ENCODE results near the gene ELFN1. TPM values are rescaled to one million over a fixed set of nuclear protein-coding genes. Genes with fewer than 3 reads are reported as not detected.
A peak's percentile ranks its signal among the peaks of the same experiment; 100 is the strongest.

The ELFN1 gene
- polyA plus RNA-seq, 4 donors, result 10.8 to 17.3 (median 11.6) TPM

DNA sequence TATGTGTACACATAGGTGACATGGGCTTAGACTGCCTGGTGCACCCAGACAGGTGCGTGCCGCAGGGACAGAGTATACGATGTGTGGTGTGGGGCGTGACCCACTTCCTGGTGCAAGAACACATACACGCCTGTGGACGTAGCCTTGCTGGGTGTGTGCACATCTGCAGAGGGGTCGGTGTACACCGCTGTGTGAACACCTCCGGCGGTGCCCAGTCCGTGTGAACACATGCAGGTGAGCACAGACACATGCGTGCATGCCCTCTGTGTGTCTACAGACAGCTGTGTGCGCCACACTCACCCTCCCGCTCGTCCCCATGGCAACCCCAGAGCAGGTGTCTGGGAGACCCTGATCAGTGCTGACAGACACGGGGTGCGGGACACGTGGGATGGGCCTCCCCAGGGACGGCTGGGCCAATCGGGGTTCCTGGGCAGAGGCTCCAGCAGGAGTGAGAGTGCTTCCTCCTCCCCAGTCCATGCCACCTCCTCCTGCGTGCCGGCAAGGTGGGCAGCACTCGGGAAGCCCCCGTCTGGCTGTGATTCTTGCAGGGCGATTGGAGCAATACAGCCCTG, 23.4 kb downstream of the ELFN1 start:
- DNase-seq (ENCODE audit: low read depth in 4 of 4, low spot score in 3 of 4), result no peak

DNA sequence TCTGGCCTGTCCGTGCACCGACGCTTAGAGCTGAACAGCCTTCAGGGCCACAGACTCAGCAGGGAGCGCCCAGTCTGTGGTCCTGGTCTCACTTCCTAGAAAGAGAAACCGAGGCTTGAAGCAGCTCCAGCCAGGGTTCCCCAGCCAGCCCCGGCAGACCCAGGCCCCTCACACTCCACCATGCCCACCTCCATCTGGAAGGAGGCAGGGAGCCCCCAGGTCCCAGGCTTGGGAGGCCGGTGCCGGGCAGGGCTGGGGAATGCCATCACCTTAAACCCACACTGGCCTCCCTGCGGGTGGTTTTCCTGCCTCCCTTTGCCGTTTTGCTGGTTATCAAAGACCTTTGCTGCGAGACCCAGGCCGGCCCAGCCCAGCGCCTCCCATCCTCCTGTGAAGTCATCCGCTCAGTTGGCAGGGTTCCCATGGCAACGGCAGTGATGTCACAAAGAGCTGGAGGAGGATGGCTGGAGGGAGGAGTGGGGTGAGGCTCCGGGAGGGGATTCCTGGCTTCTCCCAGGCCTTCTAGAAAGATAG, 24.0 kb downstream of the ELFN1 start:
- DNase-seq (ENCODE audit: low read depth in 4 of 4, low spot score in 3 of 4), result peak in 2 of 4 donors; percentile 64 to 71

DNA sequence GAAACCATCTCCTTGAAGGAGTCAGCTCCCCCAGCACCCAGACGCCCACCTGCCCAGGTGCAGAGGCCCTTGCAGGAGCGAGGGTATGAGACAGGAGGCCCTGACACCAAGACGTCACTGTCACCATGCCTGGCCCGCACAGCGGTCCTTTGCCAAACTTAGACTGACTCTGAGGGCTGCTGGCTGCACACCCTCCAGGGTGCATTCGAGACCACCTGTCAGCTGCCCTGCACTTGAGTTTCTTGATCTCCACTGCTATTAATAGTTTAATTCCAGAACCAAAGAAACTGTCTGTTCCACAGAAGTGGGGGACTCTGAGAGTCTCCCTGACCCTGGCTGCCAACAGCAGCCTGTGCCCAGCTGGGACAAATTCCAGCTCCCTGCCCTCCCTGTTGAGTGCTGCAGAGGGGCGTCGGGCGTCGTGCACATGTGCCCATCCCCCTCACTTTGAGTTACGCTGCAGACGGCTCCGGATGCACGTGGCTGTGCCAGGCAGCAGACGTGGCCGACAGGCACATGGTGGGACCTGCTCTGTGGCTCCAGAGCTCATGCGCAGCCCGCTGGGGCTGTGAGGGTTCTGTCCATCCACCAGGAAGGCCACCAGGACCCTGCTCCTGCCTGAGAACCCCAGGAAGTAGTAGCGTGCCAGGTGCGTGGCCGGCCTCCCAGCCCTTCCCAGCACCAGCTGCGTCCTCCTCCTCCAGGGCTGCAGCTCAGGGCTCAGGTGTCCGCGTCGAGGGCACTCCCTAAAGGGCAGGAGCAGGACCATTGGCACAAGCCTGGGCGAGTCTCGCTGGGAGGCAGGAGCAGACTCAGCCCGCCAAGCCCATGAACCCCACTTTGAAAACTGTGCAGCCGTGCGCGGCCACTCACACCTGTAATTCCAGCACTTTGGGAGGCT, 24.8 kb downstream of the ELFN1 start:
- DNase-seq (ENCODE audit: low read depth in 4 of 4, low spot score in 3 of 4), result no peak

DNA sequence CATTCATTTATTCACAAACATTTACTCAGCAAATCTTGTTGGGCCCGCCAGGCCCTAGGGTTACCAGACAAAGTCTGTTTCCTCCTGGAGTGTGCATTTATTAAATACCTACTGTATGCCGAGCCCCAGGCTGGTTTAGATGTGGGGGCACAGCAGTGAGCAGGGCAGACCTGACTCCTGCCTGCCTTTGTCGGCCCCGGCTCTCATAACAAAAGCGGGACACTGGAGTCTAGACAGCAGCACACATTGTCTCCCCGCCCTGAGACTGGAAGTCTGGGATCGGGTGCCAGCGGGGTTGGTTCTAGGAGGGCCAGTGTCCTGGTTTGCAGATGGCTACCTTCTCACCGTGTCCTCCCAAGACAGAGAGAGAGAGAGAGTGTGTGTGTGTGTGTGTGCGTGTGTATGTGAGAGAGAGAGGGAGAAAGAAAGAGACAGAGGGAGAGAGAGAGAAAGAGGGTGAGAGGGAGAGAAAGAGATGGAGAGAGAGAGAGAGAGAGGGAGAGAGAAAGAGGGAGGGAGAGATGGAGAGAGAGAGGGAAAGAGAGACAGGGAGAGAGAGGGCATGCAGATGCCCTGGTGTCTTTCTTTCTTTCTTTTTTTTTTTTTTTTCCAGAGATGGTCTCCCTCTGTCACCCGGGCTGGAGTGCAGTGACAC, 25.9 kb downstream of the ELFN1 start:
- no peak for DNase-seq (ENCODE audit: low read depth in 4 of 4, low spot score in 3 of 4)

DNA sequence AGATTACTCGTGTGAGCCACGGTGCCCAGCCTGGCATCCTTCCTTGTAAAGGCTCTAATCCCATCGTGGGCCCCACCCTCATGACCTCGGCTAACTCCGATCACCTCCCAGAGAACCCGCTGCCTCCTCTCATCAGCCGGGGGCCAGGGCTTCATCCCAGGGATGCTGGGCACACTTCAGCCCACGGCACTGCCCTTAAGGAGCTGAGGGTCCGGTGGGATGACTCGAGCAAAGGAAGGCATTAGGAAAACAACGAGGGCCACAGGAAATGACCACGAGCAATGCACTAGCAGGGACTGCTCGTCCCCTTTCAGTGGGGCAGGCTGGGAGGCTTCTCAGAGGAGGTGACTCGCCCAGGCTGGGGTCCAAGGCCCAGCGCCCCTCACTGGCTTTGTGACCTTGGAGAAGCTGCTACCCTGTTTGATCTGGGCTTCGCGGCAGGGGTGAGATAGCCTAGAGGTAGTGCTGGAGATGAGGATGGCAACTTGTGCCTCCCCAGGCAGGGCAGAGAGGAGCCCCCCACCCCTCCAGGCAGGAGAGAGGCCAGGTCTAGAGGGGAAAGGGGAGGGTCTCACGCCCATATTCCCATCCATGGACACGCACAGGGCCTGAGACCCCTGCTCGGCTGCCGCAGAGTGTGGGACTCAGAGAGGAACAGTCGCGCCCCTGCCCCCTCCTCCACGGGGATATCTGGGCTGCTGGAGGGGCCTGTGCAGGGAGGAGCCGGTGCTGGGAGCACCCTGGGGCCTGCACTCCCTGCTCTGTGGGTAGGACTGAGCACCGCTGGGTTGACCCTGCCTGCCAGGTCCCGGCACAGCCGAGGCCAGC, 26.8 kb downstream of the ELFN1 start:
- DNase-seq (ENCODE audit: low read depth in 4 of 4, low spot score in 3 of 4), result no peak

DNA sequence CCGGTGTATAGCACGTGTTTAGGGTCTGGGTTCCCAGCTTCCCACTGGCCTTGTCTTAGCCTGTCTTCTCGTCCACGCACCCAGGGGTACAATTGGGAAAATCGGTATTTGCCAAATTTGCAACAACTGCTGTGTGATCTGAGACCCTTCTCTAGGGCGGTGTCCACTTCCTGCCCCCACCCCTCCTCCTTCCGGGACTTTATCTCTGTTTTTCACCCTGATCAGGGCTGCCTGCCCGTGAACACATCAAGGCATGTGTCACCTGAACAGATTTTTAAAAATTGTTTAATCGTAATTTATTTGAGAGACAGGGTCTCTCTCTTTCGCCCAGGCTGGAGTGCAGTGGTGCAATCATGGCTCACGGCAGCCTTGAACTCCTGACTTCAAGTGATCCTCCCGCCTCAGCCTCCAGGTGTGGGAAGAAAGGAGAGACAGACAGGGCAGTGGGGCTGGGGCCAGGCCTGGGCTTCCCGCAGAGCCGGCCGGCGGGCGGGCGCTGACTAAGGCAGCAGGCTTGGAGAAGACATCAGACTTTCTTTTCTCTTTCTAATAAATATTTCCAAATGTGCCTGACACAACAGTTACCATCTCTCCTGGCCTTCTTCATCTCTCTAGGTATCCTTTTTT, 27.5 kb downstream of the ELFN1 start:
- no peak for DNase-seq (ENCODE audit: low read depth in 4 of 4, low spot score in 3 of 4)

DNA sequence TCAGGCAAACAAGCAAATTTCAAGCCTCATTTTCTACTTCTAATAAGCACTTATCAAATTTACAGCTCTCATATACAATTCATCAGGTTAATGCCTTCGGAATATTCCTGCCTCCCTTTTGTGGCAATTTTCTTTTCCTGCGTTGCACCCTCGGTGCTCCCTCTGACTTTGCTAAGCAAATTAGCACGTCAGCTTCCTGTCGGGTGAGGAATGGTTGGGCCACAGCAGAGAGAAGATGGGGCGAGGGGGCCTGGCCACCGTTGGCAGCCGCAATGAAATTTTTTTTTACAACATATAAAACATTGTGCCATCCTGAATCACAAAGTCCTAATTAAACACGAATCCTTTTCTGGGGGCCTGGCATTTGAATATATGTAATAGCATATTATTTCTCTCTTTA, 28.1 kb downstream of the ELFN1 start:
- no peak for DNase-seq (ENCODE audit: low read depth in 4 of 4, low spot score in 3 of 4)

DNA sequence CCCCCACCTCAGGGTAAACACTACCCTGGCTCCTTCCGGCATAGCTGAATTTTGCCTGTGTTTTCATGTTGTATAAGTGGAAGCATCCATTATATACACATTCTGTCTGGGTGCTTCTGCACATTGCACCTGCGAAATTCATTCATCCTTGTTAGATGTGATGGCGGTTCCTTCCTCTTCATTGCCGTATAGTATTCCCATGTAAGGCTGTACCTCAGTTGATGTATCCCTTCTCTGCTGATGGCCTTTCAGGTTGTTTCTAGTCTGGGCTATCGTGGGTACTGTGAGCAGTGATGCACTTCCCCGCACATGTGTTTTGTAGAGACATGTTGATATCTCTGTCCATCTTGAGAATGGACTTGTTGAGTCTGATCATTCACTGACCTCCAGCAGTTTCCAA, 28.9 kb downstream of the ELFN1 start:
- DNase-seq (ENCODE audit: low read depth in 4 of 4, low spot score in 3 of 4), result no peak

DNA sequence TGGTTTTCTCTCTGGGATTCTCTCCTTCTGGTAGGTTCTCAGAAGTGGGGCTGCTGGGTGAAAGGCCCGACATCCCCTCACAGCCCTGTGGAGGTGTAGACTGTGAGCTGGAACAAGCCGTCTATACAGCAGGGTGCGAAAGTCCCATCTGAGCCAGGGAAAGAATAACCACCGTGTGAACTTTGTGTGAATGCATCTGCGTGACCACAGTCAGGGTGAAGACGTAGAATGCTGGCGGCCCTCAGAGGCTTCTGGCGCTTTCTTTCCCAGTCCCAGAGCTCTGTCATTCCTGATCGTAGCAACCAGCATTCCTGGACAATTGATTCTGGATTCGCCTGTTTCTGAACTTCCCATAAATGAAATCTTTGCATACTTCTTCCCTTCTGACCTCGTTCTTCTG, 30.0 kb downstream of the ELFN1 start:
- DNase-seq (ENCODE audit: low read depth in 4 of 4, low spot score in 3 of 4), result no peak

DNA sequence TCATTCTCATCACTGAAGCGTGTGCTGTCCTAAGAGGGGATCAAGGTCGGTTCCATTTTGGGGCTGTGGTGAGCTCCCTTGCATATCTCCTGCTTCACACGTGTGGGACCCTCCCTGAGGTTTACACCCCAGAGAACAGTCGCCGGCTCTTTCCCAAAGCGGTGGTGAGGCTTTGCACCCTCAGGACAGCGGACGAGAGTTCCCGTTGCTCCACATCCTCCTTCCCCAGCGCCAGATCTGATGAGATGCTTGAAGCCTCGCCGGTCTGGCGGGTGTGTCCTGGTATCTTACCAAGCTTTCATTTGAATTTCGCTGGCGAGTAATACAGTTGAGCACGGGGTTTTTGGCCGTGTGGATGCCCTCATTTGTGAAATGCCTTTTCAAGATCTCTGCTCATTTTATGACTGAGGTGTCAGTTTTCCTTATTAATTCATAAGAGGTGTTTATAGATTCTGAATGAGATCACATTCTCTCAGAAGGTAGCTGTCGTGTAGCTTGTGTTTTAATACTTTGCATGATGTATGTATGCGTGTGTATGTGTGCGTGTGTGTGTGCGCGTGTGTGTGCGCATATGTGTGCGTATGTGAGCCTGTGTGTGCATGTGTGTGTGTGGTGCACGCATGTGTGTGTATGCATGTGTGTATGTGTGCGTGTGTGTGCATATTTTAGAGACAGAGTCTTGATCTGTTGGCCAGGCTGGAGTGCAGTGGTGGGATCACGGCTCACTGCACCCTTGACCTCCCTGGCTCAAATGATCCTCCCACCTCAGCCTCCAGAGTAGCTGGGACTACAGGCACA, 30.7 kb downstream of the ELFN1 start:
- DNase-seq (ENCODE audit: low read depth in 4 of 4, low spot score in 3 of 4), result no peak

DNA sequence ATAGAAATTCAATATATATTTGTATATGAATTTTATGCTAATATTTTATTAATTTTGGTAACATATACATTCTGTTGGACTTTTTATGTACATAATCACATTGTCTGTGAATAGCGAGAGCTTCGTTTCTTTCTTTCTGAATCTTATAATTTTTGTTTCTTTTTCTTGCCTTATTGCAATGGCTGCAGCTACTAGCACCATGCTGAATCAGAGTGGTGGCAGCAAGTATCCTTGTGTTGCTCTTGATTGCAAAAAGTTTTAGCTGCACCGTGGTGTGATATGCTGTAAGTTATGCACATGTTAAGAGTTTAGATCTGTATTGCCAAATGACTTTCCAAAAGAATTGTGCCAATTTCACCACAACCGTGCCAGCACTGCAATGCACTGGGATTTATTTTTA, 32.6 kb downstream of the ELFN1 start:
- DNase-seq (ENCODE audit: low read depth in 4 of 4, low spot score in 3 of 4), result no peak

DNA sequence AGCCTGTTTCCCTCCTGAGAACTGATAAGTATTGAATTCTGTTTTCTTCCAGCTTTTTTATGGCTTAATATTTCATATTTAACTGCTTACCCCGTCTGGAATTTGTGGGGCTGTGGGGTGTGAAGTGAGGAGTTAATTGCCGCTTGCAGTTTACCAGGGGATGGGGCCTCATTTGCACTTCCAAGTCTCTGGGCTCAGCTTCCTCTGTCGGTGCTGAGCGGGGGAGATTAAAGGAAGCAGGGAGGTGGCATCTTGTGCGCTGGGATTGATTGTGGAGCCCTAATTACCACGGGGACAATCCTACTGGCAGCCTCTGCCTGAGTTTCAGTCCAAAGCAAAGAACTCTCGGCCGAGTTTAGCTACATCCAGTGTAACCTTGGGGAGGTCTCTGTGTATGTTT, 33.4 kb downstream of the ELFN1 start:
- DNase-seq (ENCODE audit: low read depth in 4 of 4, low spot score in 3 of 4), result no peak

DNA sequence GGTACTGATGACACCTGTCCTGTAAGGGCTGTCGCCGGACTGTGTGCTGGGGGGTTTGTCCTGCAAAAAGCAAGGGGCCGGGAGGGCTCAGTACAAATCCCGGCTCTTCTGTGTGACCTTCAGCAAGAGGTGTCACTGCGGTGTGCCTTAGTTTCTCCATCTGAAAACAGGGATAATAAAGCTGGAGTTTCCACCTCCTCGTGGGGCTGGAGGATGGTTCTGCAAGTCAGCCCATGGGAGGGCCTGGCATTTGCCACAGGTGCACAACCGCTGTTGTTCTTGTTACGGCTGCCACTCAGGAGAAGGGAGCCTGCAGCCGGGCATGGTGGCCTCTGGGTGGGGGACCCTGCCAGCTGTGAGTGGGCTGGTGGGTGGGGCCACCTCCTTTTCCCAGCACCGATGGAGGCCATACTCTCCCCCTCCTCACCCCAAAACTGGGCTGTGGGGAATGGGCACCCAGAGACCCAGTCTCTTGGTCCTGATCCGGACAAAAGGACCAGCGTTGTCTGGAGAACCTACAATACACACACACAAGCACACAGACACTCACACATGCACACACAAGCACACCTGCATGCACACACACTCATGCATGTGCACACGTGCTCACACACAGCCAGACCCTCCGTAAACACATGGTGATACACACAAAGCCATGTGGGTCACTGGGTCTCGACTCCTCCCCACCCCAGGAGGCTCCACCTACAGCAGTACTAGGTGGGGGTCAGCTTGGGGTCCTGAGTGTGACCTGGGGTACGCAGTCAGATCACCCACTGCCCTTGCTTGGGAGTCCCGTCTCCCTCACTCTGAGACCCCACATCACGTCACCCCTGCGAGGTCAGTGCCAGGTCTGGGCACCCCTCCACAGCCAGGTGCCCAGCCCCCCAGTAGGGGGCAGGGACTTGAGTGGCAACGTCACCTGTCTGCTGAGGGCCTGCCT, 34.1 kb downstream of the ELFN1 start:
- no peak for DNase-seq (ENCODE audit: low read depth in 4 of 4, low spot score in 3 of 4)

DNA sequence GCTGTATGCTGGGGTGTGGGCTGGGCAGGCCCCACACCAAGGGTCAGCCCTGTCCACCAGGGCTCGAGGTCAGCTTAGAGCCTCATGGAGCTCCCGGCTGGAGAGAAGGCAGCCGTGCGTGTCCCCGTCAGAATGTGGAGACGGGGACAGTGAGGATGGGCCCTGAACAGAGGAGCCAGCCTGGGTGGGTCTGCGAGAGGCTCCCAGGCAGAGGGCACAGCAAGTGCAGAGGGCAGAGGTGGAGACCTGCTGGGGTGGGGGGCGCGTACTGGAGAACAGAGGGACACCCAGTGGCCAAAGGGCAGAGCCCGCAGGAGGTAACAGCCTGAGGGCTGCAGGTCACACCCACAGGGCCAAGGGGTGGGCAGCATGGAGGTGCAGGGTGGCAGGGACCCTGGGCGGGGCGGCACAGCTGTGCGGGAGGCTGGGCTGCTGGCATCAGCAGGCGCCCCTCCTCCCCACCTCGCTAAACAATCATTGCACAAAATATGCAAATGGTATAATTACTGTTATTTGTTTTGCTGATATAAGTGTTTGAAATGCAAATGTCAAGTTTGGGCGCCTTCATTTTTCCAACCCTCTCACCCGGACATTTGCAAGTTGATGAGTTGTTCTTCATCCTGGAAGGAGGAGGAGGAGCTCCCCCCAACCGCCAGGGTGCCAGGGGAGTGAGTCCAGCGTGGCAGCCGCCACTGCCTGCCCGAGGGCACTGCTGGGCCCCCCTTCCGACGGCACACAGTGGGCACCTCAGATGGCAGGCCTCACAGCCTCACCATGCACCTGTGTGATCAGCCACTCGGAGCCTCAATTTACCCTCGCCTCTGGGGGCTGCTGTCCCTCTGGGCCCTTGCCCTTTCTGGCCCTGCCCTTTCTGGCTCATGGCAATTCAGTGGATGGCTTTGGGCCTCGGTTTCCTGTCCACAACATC, 35.0 kb downstream of the ELFN1 start:
- DNase-seq (ENCODE audit: low read depth in 4 of 4, low spot score in 3 of 4), result no peak

DNA sequence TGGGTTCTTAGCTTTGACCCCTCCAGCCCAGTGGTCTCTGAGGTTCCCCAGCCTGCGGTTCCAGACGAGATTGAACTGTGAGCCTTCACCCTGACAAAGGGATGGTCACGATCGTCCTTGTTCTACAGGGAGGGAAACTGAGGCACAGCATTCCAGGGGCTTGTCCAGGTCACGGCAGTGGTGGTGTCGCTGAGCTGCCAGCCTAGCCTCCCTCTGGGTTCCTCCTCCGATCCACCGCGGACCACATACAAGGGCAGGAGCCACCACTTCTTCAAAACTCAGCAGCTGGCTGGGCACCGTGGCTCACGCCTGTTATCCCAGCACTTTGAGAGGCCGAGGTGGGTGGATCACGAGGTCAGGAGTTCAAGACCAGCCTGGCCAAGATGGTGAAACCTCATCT, 35.8 kb downstream of the ELFN1 start:
- no peak for DNase-seq (ENCODE audit: low read depth in 4 of 4, low spot score in 3 of 4)

DNA sequence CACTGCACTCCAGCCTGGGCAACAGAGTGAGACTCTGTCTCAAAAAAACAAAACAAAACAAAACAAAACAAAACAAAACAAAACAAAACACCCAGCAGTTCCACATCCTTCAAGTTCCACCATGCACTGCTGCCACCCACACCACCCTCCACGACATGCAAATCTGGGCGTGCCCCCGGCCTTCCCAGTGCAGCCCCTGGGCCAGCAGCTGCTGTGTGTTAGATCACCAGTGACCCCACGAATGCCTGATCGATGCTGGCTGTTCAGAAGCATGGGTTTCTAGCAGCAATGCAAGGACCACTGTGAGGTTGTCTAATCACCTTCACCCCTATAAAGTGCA, 36.3 kb downstream of the ELFN1 start:
- no peak for DNase-seq (ENCODE audit: low read depth in 4 of 4, low spot score in 3 of 4)
